ENCODE results near the gene EEF1B2.
"Not testable (repeated sequence)": the region's sequence is repeated elsewhere in the genome, so short reads cannot be mapped to it uniquely, and the experiment has no call there.

Gene EEF1B2

GRCh38 chr2:206159346-206160124 is at the start of gene EEF1B2, which contains the start of gene NDUFS1:
Gene EEF1B2, plus strand, starts transcription at chr2:206159895. Its CDS starts 85 bp downstream, at chr2:206159980.
Gene NDUFS1, minus strand, starts transcription at chr2:206159444. Its CDS starts 5,766 bp downstream, at chr2:206153678.
- peak; percentile 72 for DNase-seq

GRCh38 chr2:206112108-206112507 is 47.6 kb upstream of the EEF1B2 start:
- no peak for DNase-seq

- DNase-seq, result no peak
These were observed 46.7 kb upstream of the EEF1B2 start for GRCh38 chr2:206112846-206113547.

- DNase-seq, result no peak
These were observed 44.6 kb upstream of the EEF1B2 start for GRCh38 chr2:206115026-206115578.

- DNase-seq, result no peak
These were observed 43.4 kb upstream of the EEF1B2 start for GRCh38 chr2:206116278-206116677.

- not testable (repeated sequence) for DNase-seq
These were observed 37.1 kb upstream of the EEF1B2 start for GRCh38 chr2:206122569-206122968.

- DNase-seq, result no peak
These were observed 33.8 kb upstream of the EEF1B2 start for GRCh38 chr2:206125901-206126300.

GRCh38 chr2:206127656-206128055 is 32.0 kb upstream of the EEF1B2 start:
- no peak for DNase-seq

- no peak for DNase-seq
These were observed 16.2 kb upstream of the EEF1B2 start for GRCh38 chr2:206143451-206143850.

GRCh38 chr2:206144383-206144782 is 15.3 kb upstream of the EEF1B2 start:
- DNase-seq, result no peak

- DNase-seq, result no peak
These were observed 14.0 kb upstream of the EEF1B2 start for GRCh38 chr2:206145665-206146064.

GRCh38 chr2:206149330-206149729 is 10.4 kb upstream of the EEF1B2 start:
- DNase-seq, result no peak

GRCh38 chr2:206150168-206150567 is 9.5 kb upstream of the EEF1B2 start:
- no peak for DNase-seq

- DNase-seq, result no peak
These were observed 9.1 kb upstream of the EEF1B2 start for GRCh38 chr2:206150631-206151030.

GRCh38 chr2:206154197-206154596 is 5.5 kb upstream of the EEF1B2 start:
- peak; percentile 13 for DNase-seq

GRCh38 chr2:206157014-206157413 is 2.7 kb upstream of the EEF1B2 start:
- DNase-seq, result not testable (repeated sequence)

- no peak for DNase-seq
These were observed 941 bp upstream of the EEF1B2 start for GRCh38 chr2:206158563-206159345.

GRCh38 chr2:206160125-206160806 is 571 bp downstream of the EEF1B2 start:
- DNase-seq, result no peak

- DNase-seq, result no peak
These were observed 1.1 kb downstream of the EEF1B2 start for GRCh38 chr2:206160807-206161179.

- DNase-seq, result not testable (repeated sequence)
These were observed 2.7 kb downstream of the EEF1B2 start for GRCh38 chr2:206162401-206162800.

GRCh38 chr2:206163251-206163880 is 3.7 kb downstream of the EEF1B2 start:
- no peak for DNase-seq

All from NCI-H1417 treated with DMSO at 0.1 percent for 48 hours (cell line).